ENCODE data around the gene BRD1. TPM values are rescaled to one million over a fixed set of nuclear protein-coding genes. Genes with fewer than 3 reads are reported as not detected.
"Not testable (repeated sequence)": the region's sequence is repeated elsewhere in the genome, so short reads cannot be mapped to it uniquely, and the experiment has no call there.

The BRD1 gene
- total RNA-seq, 1 experiment from 2014 or later, result 28.1 TPM

GRCh38 chr22:49855251-49855911 is 27.7 kb upstream of the BRD1 start:
- no peak for DNase-seq (ENCODE audit: low read depth)
- in situ Hi-C loops (cut with HindIII; ENCODE audit: low pct_unique_long_range_greater_than_20kb, low sequenced_read_pairs), result no loop called here

GRCh38 chr22:49853981-49854831 is 26.5 kb upstream of the BRD1 start:
- DNase-seq (ENCODE audit: low read depth), result peak; percentile 40
- in situ Hi-C loops (cut with HindIII; ENCODE audit: low pct_unique_long_range_greater_than_20kb, low sequenced_read_pairs), result no loop called here

- peak; percentile 99 for DNase-seq (ENCODE audit: low read depth)
- in situ Hi-C loops (cut with HindIII; ENCODE audit: low pct_unique_long_range_greater_than_20kb, low sequenced_read_pairs), result no loop called here
These were observed 25.5 kb upstream of the BRD1 start, which contains the start of gene ZBED4 for GRCh38 chr22:49852898-49853894. Gene ZBED4, plus strand, starts transcription at chr22:49853844. Its CDS starts 29,819 bp downstream, at chr22:49883663.

GRCh38 chr22:49852568-49852897 is 24.9 kb upstream of the BRD1 start:
- in situ Hi-C loops (cut with HindIII; ENCODE audit: low pct_unique_long_range_greater_than_20kb, low sequenced_read_pairs); DNase-seq (ENCODE audit: low read depth): not testable (repeated sequence)

GRCh38 chr22:49850959-49851802 is 23.5 kb upstream of the BRD1 start:
- in situ Hi-C loops (cut with HindIII; ENCODE audit: low pct_unique_long_range_greater_than_20kb, low sequenced_read_pairs), result no loop called here
- DNase-seq (ENCODE audit: low read depth), result no peak

DNA sequence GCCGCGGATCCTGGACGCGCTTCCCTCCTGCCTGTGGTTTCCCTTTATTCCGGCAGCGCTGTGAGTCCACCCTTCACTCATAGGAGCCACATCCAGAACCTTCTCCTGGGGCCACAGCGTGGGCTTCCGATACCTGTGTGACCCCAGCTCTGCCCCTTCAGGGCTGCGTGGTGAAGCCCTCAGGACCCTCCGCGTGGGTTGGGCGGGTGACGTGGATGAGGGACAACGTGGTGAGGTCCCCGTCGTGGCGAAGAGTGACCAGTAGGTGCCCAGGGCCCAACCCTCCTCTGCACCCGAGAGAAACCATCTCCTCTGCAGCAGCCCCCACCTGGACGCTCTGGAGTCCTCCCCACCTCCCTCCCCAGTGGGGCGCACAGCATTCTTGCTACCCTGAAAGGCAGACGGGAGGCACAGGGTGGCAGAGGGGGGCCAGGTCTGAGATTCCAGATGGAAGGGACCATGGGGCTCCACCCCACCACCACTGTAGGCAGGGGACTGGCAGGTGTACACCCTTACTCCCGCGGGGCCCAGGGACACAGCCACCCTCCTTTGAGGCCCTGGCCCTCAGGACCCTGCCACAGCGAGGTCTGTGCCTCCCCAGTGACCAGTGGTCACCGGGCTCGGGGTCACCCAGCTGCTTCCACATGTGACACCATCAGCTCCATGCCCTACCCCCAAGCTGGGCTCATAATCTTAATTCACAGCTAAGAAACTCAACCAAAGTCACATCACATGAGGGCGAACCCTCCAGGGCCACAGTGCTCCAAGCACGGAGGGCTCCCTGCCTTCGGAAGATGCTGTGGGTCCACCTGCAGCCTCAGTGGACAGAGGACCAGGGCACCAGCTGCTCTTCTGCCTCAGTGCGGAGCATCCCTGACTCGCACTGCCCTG is 22.6 kb upstream of the BRD1 start:
- in situ Hi-C loops (cut with HindIII; ENCODE audit: low pct_unique_long_range_greater_than_20kb, low sequenced_read_pairs), result no loop called here

DNA sequence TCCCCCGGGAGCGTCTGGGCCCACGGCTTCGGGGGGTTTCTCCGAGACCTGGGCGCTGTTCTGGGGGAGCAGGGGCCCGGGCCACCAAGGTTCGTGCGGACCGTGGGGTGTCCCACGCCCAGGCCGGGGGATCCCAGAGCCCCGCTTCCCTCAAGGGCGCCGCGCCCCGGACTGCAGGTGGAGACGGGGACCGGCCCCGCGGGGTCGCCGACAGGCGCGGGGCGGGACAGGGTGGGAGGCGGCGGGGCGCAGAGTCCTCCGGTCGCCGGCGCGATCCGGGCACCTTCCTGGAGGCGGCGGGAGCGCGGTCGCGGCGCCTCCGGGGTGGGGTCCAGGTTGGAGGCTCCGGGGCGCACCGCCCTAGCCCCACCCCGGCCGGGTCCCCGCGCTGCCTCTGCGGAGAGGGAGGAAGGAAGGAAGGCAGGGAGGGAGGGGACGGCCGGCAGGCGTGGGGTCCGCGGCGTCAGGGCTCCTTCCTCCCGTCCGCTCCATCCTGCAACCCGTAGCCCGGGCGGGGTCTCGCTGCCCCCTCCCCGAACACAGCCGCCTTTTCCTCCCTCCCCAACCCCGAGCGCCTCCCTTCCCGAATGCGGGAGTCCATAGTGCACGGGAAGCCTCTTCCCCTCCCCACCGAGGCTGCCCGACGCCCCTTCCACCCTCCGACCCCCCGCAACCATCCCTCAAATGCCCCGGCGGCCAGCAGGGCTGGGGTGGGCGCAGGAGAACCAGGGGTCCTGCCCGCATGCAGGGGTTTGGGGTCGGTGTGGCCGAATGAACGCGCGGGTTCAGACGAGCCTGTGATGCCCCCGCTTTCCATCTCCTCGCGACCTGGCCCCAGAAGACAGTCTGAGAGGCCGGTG is 21.7 kb upstream of the BRD1 start:
- DNase-seq (ENCODE audit: low read depth), result no peak
- in situ Hi-C loops (cut with HindIII; ENCODE audit: low pct_unique_long_range_greater_than_20kb, low sequenced_read_pairs), result no loop called here

More for the DNA sequence above, 22.6 kb upstream of the BRD1 start:
- no peak for DNase-seq (ENCODE audit: low read depth)

DNA sequence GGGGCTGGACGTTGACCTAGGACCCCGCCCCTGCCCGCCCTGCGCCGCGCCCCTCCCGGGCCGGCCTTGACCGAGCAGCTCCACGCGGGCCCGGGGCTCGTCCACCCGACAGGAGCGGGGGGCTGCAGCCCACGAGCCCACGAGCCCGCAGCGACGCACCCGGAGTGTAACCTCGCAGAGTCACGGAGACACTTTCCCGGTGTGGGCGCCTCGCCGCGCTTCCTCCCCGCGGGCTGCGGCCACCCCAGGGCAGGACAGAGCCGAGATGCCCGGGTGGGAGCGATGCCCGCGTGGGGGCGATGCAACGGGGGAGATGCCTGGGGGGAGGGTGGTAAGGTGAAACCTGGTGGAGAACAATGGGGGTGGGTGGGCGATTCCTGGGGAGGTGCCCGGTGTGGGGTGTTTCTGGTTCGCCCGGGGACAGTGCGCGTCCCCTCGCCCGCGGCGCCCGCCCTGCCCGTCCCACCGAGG is 21.1 kb upstream of the BRD1 start:
- in situ Hi-C loops (cut with HindIII; ENCODE audit: low pct_unique_long_range_greater_than_20kb, low sequenced_read_pairs), result no loop called here
- no peak for DNase-seq (ENCODE audit: low read depth)

DNA sequence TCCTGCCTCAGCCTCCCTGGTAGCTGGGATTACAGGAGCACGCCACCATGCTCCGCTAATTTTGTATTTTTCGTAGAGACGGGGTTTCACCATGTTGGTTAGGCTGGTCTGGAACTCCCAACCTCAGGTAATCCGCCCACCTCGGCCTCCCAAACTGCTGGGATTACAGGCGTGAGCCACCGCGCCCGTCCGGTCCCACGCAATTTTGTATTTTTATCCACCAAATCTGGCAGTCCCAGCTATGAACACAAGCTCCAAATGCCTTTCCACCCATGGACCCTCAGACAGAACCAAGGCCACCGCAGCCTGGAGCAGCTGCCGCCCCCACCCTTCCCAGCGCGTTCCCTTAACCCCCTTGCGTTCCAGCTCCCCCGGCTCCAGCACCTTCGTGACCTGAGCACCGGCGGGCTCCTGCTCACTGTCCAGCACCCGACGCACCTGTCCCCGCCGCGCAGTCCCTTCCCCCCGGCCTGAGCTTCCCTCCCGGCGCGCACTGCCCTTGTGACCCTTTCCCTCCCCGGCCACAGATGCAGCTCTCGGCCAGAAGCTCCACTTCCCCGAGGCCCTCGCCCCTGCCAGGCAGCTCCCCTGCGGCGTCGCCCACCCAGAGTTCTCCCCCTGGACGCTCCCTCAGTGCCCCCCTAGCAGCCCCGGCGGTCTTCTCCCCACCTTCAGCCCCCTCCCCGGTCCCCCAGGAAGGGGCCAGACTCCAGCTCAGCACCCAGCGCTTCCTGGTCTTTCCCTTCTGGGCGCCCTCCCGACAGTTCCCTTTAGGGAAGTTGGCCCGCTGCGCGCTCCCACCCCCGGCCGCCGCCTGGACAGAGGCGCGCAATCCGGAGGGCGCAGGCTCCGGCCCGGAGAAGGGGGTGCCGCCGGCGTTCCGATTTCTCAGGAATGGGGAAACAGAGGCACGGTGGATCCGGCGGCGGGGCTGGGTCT is 20.3 kb upstream of the BRD1 start:
- no peak for DNase-seq (ENCODE audit: low read depth)
- in situ Hi-C loops (cut with HindIII; ENCODE audit: low pct_unique_long_range_greater_than_20kb, low sequenced_read_pairs), result no loop called here

GRCh38 chr22:49845666-49846459 is 18.2 kb upstream of the BRD1 start:
- in situ Hi-C loops (cut with HindIII; ENCODE audit: low pct_unique_long_range_greater_than_20kb, low sequenced_read_pairs), result no loop called here
- DNase-seq (ENCODE audit: low read depth), result no peak

- no peak for DNase-seq (ENCODE audit: low read depth)
- in situ Hi-C loops (cut with HindIII; ENCODE audit: low pct_unique_long_range_greater_than_20kb, low sequenced_read_pairs), result no loop called here
These were observed 17.6 kb upstream of the BRD1 start for GRCh38 chr22:49845241-49845640.

- DNase-seq (ENCODE audit: low read depth), result no peak
These were observed 11.4 kb upstream of the BRD1 start for GRCh38 chr22:49838771-49839717.

GRCh38 chr22:49833340-49834007 is 5.8 kb upstream of the BRD1 start:
- DNase-seq (ENCODE audit: low read depth), result no peak
- in situ Hi-C loops (cut with HindIII; ENCODE audit: low pct_unique_long_range_greater_than_20kb, low sequenced_read_pairs), result no loop called here

More at GRCh38 chr22:49838771-49839717, 11.4 kb upstream of the BRD1 start:
- in situ Hi-C loops (cut with HindIII; ENCODE audit: low pct_unique_long_range_greater_than_20kb, low sequenced_read_pairs), result no loop called here
